ENCODE data around the gene FCAMR.

Gene FCAMR

DNA sequence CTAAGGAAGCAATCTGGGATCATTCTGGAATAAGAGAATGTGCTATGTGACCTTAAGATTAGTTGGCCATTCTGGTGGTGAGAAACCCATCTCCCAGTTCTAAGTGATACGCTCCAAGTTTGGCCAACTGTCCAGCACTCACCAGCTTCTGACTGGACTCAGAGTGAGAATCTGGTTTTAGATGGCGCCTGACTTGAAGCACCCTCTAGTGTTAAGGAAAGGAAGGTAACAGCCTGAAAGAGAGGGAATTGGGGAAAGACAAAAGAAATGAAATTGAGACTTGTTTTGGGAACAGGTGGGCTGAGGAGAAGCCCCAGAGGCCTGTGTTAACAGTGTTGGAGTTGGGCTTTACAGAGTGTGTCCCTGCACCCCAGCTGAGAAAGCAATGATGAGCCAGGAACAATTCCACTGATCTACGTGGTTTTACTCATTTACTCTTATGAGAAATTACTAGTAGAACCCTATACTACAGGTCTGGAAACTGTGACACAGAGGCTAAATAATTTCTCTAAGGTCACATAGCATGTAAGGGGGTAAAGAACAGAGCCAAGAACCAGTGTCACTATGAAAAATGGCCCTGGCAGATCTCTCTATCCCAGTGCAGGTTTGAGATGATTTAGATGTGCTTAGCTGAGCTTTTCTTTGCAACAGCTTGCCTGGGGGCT is 9.3 kb upstream of the FCAMR start:
- POLR2A ChIA-PET: no interaction called here
- CTCF ChIA-PET: interaction anchor here (0.6 to 4.9 kb wide), 21 partner anchors 8 to 500 kb away, joined by 3 to 70 read pairs (median 4); partner anchors contain the start of genes FCAMR and PFKFB2
- no peak overlapping the region for H3K27ac ChIP-seq (ENCODE audit: extremely low read depth, low read depth, low read length)
- no peaks in the 10 kb centered on the region for H3K36me3 ChIP-seq (ENCODE audit: control insufficient read depth in 2 of 2, insufficient read depth in 1 of 2, low read length in 2 of 2)
- H3K4me3 ChIP-seq (ENCODE audit: low read depth, low read length): no peak overlapping the region
- no peak for TF ChIP-seq ZNF155 (tag by site-specific recombination; IDR thresholded peaks at IDR 0.05)
- TF ChIP-seq, protein P1, sequence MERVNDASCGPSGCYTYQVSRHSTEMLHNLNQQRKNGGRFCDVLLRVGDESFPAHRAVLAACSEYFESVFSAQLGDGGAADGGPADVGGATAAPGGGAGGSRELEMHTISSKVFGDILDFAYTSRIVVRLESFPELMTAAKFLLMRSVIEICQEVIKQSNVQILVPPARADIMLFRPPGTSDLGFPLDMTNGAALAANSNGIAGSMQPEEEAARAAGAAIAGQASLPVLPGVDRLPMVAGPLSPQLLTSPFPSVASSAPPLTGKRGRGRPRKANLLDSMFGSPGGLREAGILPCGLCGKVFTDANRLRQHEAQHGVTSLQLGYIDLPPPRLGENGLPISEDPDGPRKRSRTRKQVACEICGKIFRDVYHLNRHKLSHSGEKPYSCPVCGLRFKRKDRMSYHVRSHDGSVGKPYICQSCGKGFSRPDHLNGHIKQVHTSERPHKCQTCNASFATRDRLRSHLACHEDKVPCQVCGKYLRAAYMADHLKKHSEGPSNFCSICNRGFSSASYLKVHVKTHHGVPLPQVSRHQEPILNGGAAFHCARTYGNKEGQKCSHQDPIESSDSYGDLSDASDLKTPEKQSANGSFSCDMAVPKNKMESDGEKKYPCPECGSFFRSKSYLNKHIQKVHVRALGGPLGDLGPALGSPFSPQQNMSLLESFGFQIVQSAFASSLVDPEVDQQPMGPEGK (tag by site-specific recombination; IDR thresholded peaks at IDR 0.05): no peak
- no peak for TF ChIP-seq ZNF785 (tag by site-specific recombination; IDR thresholded peaks at IDR 0.05)
- no peak for TF ChIP-seq RBAK (tag by site-specific recombination; IDR thresholded peaks at IDR 0.05)
- TF ChIP-seq, protein P2, sequence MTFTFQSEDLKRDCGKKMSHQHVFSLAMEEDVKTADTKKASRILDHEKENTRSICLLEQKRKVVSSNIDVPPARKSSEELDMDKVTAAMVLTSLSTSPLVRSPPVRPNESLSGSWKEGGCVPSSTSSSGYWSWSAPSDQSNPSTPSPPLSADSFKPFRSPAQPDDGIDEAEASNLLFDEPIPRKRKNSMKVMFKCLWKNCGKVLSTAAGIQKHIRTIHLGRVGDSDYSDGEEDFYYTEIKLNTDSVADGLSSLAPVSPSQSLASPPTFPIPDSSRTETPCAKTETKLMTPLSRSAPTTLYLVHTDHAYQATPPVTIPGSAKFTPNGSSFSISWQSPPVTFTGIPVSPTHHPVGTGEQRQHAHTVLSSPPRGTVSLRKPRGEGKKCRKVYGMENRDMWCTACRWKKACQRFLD (tag by site-specific recombination; IDR thresholded peaks at IDR 0.05): no peak
- TF ChIP-seq, protein P3, sequence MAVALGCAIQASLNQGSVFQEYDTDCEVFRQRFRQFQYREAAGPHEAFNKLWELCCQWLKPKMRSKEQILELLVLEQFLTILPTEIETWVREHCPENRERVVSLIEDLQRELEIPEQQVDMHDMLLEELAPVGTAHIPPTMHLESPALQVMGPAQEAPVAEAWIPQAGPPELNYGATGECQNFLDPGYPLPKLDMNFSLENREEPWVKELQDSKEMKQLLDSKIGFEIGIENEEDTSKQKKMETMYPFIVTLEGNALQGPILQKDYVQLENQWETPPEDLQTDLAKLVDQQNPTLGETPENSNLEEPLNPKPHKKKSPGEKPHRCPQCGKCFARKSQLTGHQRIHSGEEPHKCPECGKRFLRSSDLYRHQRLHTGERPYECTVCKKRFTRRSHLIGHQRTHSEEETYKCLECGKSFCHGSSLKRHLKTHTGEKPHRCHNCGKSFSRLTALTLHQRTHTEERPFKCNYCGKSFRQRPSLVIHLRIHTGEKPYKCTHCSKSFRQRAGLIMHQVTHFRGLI (tag by site-specific recombination; IDR thresholded peaks at IDR 0.05): 0 out of 2 replicates have a peak, but pooled peaks have one; percentile 29
- TF ChIP-seq PRDM1 (tag by site-specific recombination; IDR thresholded peaks at IDR 0.05): 0 out of 2 replicates have a peak, but pooled peaks have one; percentile 27
- TF ChIP-seq ZEB2 (tag by site-specific recombination; IDR thresholded peaks at IDR 0.05): no peak
- TF ChIP-seq HOXD13 (CRISPR knock-in tag; IDR thresholded peaks at IDR 0.05; ENCODE audit: borderline replicate concordance): no peak
- TF ChIP-seq ZNF654 (tag by site-specific recombination; IDR thresholded peaks at IDR 0.05; ENCODE audit: low read depth): peak; percentile 48
- TF ChIP-seq, protein P4, sequence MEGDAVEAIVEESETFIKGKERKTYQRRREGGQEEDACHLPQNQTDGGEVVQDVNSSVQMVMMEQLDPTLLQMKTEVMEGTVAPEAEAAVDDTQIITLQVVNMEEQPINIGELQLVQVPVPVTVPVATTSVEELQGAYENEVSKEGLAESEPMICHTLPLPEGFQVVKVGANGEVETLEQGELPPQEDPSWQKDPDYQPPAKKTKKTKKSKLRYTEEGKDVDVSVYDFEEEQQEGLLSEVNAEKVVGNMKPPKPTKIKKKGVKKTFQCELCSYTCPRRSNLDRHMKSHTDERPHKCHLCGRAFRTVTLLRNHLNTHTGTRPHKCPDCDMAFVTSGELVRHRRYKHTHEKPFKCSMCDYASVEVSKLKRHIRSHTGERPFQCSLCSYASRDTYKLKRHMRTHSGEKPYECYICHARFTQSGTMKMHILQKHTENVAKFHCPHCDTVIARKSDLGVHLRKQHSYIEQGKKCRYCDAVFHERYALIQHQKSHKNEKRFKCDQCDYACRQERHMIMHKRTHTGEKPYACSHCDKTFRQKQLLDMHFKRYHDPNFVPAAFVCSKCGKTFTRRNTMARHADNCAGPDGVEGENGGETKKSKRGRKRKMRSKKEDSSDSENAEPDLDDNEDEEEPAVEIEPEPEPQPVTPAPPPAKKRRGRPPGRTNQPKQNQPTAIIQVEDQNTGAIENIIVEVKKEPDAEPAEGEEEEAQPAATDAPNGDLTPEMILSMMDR (tag by site-specific recombination; IDR thresholded peaks at IDR 0.05): peak; percentile 38; the same call in 1 of the 2 replicates
- TF ChIP-seq, protein P5, sequence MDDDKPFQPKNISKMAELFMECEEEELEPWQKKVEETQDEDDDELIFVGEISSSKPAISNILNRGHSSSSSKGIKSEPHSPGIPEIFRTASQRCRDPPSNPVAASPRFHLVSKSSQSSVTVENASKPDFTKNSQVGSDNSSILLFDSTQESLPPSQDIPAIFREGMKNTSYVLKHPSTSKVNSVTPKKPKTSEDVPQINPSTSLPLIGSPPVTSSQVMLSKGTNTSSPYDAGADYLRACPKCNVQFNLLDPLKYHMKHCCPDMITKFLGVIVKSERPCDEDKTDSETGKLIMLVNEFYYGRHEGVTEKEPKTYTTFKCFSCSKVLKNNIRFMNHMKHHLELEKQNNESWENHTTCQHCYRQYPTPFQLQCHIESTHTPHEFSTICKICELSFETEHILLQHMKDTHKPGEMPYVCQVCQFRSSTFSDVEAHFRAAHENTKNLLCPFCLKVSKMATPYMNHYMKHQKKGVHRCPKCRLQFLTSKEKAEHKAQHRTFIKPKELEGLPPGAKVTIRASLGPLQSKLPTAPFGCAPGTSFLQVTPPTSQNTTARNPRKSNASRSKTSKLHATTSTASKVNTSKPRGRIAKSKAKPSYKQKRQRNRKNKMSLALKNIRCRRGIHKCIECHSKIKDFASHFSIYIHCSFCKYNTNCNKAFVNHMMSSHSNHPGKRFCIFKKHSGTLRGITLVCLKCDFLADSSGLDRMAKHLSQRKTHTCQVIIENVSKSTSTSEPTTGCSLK (tag by site-specific recombination; IDR thresholded peaks at IDR 0.05): no peak
- TF ChIP-seq ZNF350 (tag by site-specific recombination; IDR thresholded peaks at IDR 0.05): no peak
- no peaks in the 10 kb centered on the region for H3K9me3 ChIP-seq (ENCODE audit: control insufficient read depth, insufficient read depth, low read depth, low read length)
- H3K4me1 ChIP-seq (ENCODE audit: control insufficient read depth, insufficient read depth, low read length): no peaks in the 10 kb centered on the region

DNA sequence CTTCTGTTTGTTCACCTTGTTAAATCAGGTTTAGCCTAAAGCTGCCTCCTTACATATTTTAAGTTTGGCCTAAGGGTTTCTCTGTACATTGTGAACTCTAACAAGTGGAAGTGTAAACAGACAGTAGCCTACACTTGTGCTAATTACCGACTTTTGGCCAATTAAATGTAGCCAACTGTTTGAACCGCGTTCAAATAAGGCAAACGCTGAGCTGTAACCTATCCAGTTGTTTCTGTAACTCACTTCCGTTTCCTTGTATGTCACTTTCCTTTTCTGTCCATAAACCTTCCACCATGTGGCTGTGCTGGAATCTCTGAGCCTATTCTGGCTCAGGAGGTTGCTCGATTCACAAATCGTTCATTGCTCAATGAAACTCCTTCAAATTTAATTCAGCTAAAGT is 8.0 kb upstream of the FCAMR start:
- no peaks in the 10 kb centered on the region for H3K4me1 ChIP-seq (ENCODE audit: control insufficient read depth, insufficient read depth, low read length)
- ChIA-PET CTCF (interaction anchor here (0.8 to 2.5 kb wide), 5 partner anchors 14 to 175 kb away, joined by 3 to 10 read pairs (median 5); no protein-coding TSS in a partner anchor), POLR2A (no interaction called here)
- no peak overlapping the region for H3K27ac ChIP-seq (ENCODE audit: extremely low read depth, low read depth, low read length)
- no peaks in the 10 kb centered on the region for H3K9me3 ChIP-seq (ENCODE audit: control insufficient read depth, insufficient read depth, low read depth, low read length)
- H3K36me3 ChIP-seq (ENCODE audit: control insufficient read depth in 2 of 2, insufficient read depth in 1 of 2, low read length in 2 of 2): no peaks in the 10 kb centered on the region
- no peak overlapping the region for H3K4me3 ChIP-seq (ENCODE audit: low read depth, low read length)
- TF ChIP-seq ZNF2 (tag by site-specific recombination; IDR thresholded peaks at IDR 0.05) (no peak), ZFP69B (tag by site-specific recombination; IDR thresholded peaks at IDR 0.05) (no peak), TCF7L2 (IDR thresholded peaks at IDR 0.05; ENCODE audit: borderline replicate concordance, low read depth, low read length) (no peak), ZNF747 (tag by site-specific recombination; IDR thresholded peaks at IDR 0.05) (no peak), SALL2 (tag by site-specific recombination; IDR thresholded peaks at IDR 0.05; ENCODE audit: borderline replicate concordance) (no peak), ZNF48 (tag by site-specific recombination; IDR thresholded peaks at IDR 0.05) (no peak), ZNF248 (tag by site-specific recombination; IDR thresholded peaks at IDR 0.05) (no peak), MYNN (tag by site-specific recombination; IDR thresholded peaks at IDR 0.05; ENCODE audit: borderline replicate concordance) (no peak), ZNF37A (tag by site-specific recombination; IDR thresholded peaks at IDR 0.05) (no peak), HOXA7 (CRISPR knock-in tag; IDR thresholded peaks at IDR 0.05; ENCODE audit: borderline replicate concordance) (no peak)
- TF ChIP-seq, protein P2 (tag by site-specific recombination; IDR thresholded peaks at IDR 0.05): no peak

Data from HEK293 (cell line).